Gastrocnemius medialis (tissue), 4 donors: ENCODE results near the gene TMPRSS4. TPM values are rescaled to one million over a fixed set of nuclear protein-coding genes. Genes with fewer than 3 reads are reported as not detected.
"Not testable (repeated sequence)": the region's sequence is repeated elsewhere in the genome, so short reads cannot be mapped to it uniquely, and the experiment has no call there.

Experiments used
- ATAC-seq, 2 donors: fragments of 150-250 bp; one replicate each; pipeline ENCODE4 v1.9.1; 2016
- DNase-seq, 2 donors: peaks; one replicate each; pipeline ENCODE4 v3.0.0-alpha.2; 2019
- H3K27ac ChIP-seq, 4 donors: fragments of 200-600 bp; sonication (generic); 1 replicate in 1 of 4; 2 replicates in 3 of 4; pipeline ENCODE4 v1.5.1; 2016 to 2018; ENCODE audit warnings: mild to moderate bottlenecking in 2 of 4, moderate library complexity in 1 of 4
- H3K27me3 ChIP-seq, 3 donors: fragments of 200-600 bp; sonication (generic) in 2 of 3; 1 replicate in 1 of 3; 2 replicates in 2 of 3; pipeline versions ENCODE4 v1.5.1 to v1.6.0; 2016 to 2019; ENCODE audit warnings: mild to moderate bottlenecking in 1 of 3, moderate library complexity in 1 of 3
- H3K36me3 ChIP-seq, 2 donors: fragments of 200-600 bp; sonication (generic) in 1 of 2; one replicate each; pipeline ENCODE4 v1.5.1; 2017 to 2018
- H3K4me1 ChIP-seq, 2 donors: fragments of 200-600 bp; sonication (generic) in 1 of 2; one replicate each; pipeline ENCODE4 v1.5.1; 2016 to 2017; ENCODE audit warnings: mild to moderate bottlenecking in 2 of 2
- H3K4me3 ChIP-seq, 4 donors: fragments of 200-600 bp; sonication (generic) in 3 of 4; 1 replicate in 1 of 4; 2 replicates in 3 of 4; pipeline ENCODE4 v1.5.1; 2016 to 2019; ENCODE audit warnings: mild to moderate bottlenecking in 2 of 4
- H3K9me3 ChIP-seq, 3 donors: fragments of 200-600 bp; sonication (generic) in 2 of 3; 1 replicate in 1 of 3; 2 replicates in 2 of 3; pipeline ENCODE4 v1.5.1; 2016 to 2019
- POLR2A ChIP-seq, 2 donors: fragments of 450-650 bp; IDR thresholded peaks; one replicate each; pipeline ENCODE4 v1.6.1; 2017; ENCODE audit warnings: antibody characterized with exemption in 2 of 2, mild to moderate bottlenecking in 2 of 2, moderate library complexity in 2 of 2
- in situ Hi-C, 4 donors: fragments of 200-750 bp; cut with MboI; loops; one replicate each; pipeline versions ENCODE4 v1.15.0 to v1.8.0; 2017; ENCODE audit warnings: low sequenced_read_pairs in 4 of 4
- intact Hi-C: fragments of 100-400 bp; cut with DNase I; formaldehyde crosslinking; loops from one replicate; pipeline ENCODE4 v1.15.1; 2023; ENCODE audit warnings: low total_unique reads
- total RNA-seq, 4 donors: library from RNA; depleted of rRNA; stranded (reverse); fragments of >200 nt; gene quantifications; one replicate each; pipeline versions ENCODE4 v1.1.0 to v1.2.3, GENCODE V29; 2016
- TF ChIP-seq, protein P1 (sequence below), 5 experiments: fragments of 450-650 bp in 3 of 5; fragments of 200-600 bp in 2 of 5; sonication (generic) in 2 of 5; IDR thresholded peaks in 4 of 5; conservative IDR thresholded peaks in 1 of 5; 1 replicate in 4 of 5; 2 replicates in 1 of 5; pipeline ENCODE4 v1.5.1; 2016 to 2019; ENCODE audit warnings: antibody characterized with exemption in 5 of 5, mild to moderate bottlenecking in 3 of 5, moderate library complexity in 3 of 5

The TMPRSS4 gene
- total RNA-seq, 4 donors from 2014 or later, result 1.1 TPM; not detected in 3

- Histone ChIP-seq H3K27me3 (no peaks in the 10 kb centered on the region), H3K4me3 (no peak overlapping the region), H3K36me3 (no peaks in the 10 kb centered on the region), H3K27ac (peak overlapping the region in 1 of 4 donors; percentile 69), H3K9me3 (no peaks in the 10 kb centered on the region), H3K4me1 (peaks cover 8 to 20% of the 10 kb centered on the region in 2 donors)
- ATAC-seq (no peak), DNase-seq (no peak)
- intact Hi-C loops, result no loop called here
- TF ChIP-seq, protein P1, sequence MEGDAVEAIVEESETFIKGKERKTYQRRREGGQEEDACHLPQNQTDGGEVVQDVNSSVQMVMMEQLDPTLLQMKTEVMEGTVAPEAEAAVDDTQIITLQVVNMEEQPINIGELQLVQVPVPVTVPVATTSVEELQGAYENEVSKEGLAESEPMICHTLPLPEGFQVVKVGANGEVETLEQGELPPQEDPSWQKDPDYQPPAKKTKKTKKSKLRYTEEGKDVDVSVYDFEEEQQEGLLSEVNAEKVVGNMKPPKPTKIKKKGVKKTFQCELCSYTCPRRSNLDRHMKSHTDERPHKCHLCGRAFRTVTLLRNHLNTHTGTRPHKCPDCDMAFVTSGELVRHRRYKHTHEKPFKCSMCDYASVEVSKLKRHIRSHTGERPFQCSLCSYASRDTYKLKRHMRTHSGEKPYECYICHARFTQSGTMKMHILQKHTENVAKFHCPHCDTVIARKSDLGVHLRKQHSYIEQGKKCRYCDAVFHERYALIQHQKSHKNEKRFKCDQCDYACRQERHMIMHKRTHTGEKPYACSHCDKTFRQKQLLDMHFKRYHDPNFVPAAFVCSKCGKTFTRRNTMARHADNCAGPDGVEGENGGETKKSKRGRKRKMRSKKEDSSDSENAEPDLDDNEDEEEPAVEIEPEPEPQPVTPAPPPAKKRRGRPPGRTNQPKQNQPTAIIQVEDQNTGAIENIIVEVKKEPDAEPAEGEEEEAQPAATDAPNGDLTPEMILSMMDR (IDR thresholded peaks at IDR 0.05 in 4 of 5, conservative IDR thresholded peaks at IDR 0.05 in 1 of 5), result no peak
- TF ChIP-seq POLR2A (IDR thresholded peaks at IDR 0.05), result no peak
- in situ Hi-C loops, result loop anchor here in 1 of 4 donors (25.0 kb wide), 1 partner anchor 624 kb away; no protein-coding TSS in a partner anchor
Observed at GRCh38 chr11:118061586-118062125, 15.2 kb upstream of the TMPRSS4 start.

- DNase-seq, H3K4me3 ChIP-seq, intact Hi-C loops, H3K36me3 ChIP-seq, ATAC-seq, H3K9me3 ChIP-seq, H3K27ac ChIP-seq, H3K27me3 ChIP-seq: not testable (repeated sequence)
- H3K4me1 ChIP-seq, result peaks cover 8 to 20% of the 10 kb centered on the region in 2 donors
- in situ Hi-C loops, result loop anchor here in 1 of 4 donors (25.0 kb wide), 1 partner anchor 625 kb away; no protein-coding TSS in a partner anchor
Observed at GRCh38 chr11:118062181-118062580, 14.7 kb upstream of the TMPRSS4 start.

GRCh38 chr11:118062631-118063030, 14.2 kb upstream of the TMPRSS4 start:
- H3K9me3 ChIP-seq, result not testable (repeated sequence)
- in situ Hi-C loops, result loop anchor here in 1 of 4 donors (25.0 kb wide), 1 partner anchor 625 kb away; no protein-coding TSS in a partner anchor

GRCh38 chr11:118064956-118065355, 11.9 kb upstream of the TMPRSS4 start:
- H3K4me1 ChIP-seq, result peaks cover 8 to 18% of the 10 kb centered on the region in 2 donors
- no peaks in the 10 kb centered on the region for H3K9me3 ChIP-seq
- no peak overlapping the region for H3K27ac ChIP-seq
- H3K27me3 ChIP-seq, result no peaks in the 10 kb centered on the region
- ATAC-seq, result no peak
- in situ Hi-C loops, result loop anchor here in 1 of 4 donors (25.0 kb wide), 1 partner anchor 628 kb away; no protein-coding TSS in a partner anchor
- TF ChIP-seq POLR2A (IDR thresholded peaks at IDR 0.05), result no peak
- TF ChIP-seq, protein P1 (IDR thresholded peaks at IDR 0.05 in 4 of 5, conservative IDR thresholded peaks at IDR 0.05 in 1 of 5), result no peak
- H3K4me3 ChIP-seq, result no peak overlapping the region
- no peak for DNase-seq
- no peaks in the 10 kb centered on the region for H3K36me3 ChIP-seq
- intact Hi-C loops, result no loop called here

More at GRCh38 chr11:118062631-118063030, 14.2 kb upstream of the TMPRSS4 start:
- intact Hi-C loops, H3K27ac ChIP-seq, DNase-seq, H3K4me3 ChIP-seq, H3K27me3 ChIP-seq, ATAC-seq, H3K36me3 ChIP-seq: not testable (repeated sequence)
- peaks cover 8 to 20% of the 10 kb centered on the region in 2 donors for H3K4me1 ChIP-seq

GRCh38 chr11:118065384-118065783, 11.5 kb upstream of the TMPRSS4 start:
- no peak for TF ChIP-seq POLR2A (IDR thresholded peaks at IDR 0.05)
- TF ChIP-seq, protein P1 (IDR thresholded peaks at IDR 0.05 in 4 of 5, conservative IDR thresholded peaks at IDR 0.05 in 1 of 5), result no peak
- Histone ChIP-seq H3K4me3 (no peak overlapping the region), H3K27ac (no peak overlapping the region), H3K4me1 (peaks cover 8 to 14% of the 10 kb centered on the region in 2 donors), H3K9me3 (no peaks in the 10 kb centered on the region), H3K36me3 (no peaks in the 10 kb centered on the region), H3K27me3 (no peaks in the 10 kb centered on the region)
- ATAC-seq (no peak), DNase-seq (no peak)
- in situ Hi-C loops, result loop anchor here in 1 of 4 donors (25.0 kb wide), 1 partner anchor 628 kb away; no protein-coding TSS in a partner anchor
- intact Hi-C loops, result no loop called here
